HEK293T (cell line): Measurements from ENCODE around the gene SUN3.

ENCODE experiments used
- CTCF ChIA-PET: fragments of 350-600 bp; formaldehyde crosslinking; extraction: SDS; loops from one replicate; lab custom pipeline; 2021; ENCODE audit warnings: antibody characterized with exemption, inconsistent platforms; lab: Yijun Ruan, JAX
- POLR2A ChIA-PET: fragments of 350-600 bp; formaldehyde crosslinking; extraction: SDS; loops from one replicate; lab custom pipeline; 2020; ENCODE audit warnings: antibody characterized with exemption, inconsistent platforms; lab: Yijun Ruan, JAX
- DNase-seq: peaks from one replicate; pipeline ENCODE4 v3.0.0; 2012; ENCODE audit warnings: mixed read lengths; ENCODE audit errors: extremely low spot score
- ARNT ChIP-seq: fragments of 450-650 bp; IDR thresholded peaks from 2 replicates; pipeline ENCODE4 v1.6.1; 2017; ENCODE audit warnings: mild to moderate bottlenecking
- BHLHE40 ChIP-seq: fragments of 450-650 bp; IDR thresholded peaks from 2 replicates; pipeline ENCODE4 v1.6.1; 2016; ENCODE audit warnings: mild to moderate bottlenecking, moderate library complexity, borderline replicate concordance
- CTBP1 ChIP-seq: fragments of 450-650 bp; IDR thresholded peaks from 2 replicates; pipeline ENCODE4 v1.6.1; 2016; ENCODE audit warnings: borderline replicate concordance
- ELF4 ChIP-seq: fragments of 450-650 bp; IDR thresholded peaks from 2 replicates; pipeline ENCODE4 v1.6.1; 2017; ENCODE audit warnings: antibody characterized with exemption
- FOXA1 ChIP-seq: fragments of 450-650 bp; IDR thresholded peaks from 2 replicates; pipeline ENCODE4 v1.6.1; 2016; ENCODE audit warnings: mild to moderate bottlenecking
- FOXK2 ChIP-seq: fragments of 450-650 bp; IDR thresholded peaks from 2 replicates; pipeline ENCODE4 v1.6.1; 2016; ENCODE audit warnings: mild to moderate bottlenecking
- FOXM1 ChIP-seq: fragments of 450-650 bp; IDR thresholded peaks from 2 replicates; pipeline ENCODE4 v1.6.1; 2017; ENCODE audit warnings: mild to moderate bottlenecking, borderline replicate concordance
- HDGF ChIP-seq: fragments of 450-650 bp; IDR thresholded peaks from 2 replicates; pipeline ENCODE4 v1.6.1; 2017; ENCODE audit warnings: antibody characterized with exemption, borderline replicate concordance
- L3MBTL2 ChIP-seq: fragments of 450-650 bp; conservative IDR thresholded peaks from 2 replicates; pipeline ENCODE4 v1.6.1; 2016; ENCODE audit warnings: mild to moderate bottlenecking
- LEF1 ChIP-seq: fragments of 450-650 bp; IDR thresholded peaks from 2 replicates; pipeline ENCODE4 v1.6.1; 2017; ENCODE audit warnings: mild to moderate bottlenecking, borderline replicate concordance
- NFRKB ChIP-seq: fragments of 450-650 bp; IDR thresholded peaks from 2 replicates; pipeline ENCODE4 v1.6.1; 2016; ENCODE audit warnings: mild to moderate bottlenecking, moderate library complexity
- PKNOX1 ChIP-seq: fragments of 450-650 bp; IDR thresholded peaks from 2 replicates; pipeline ENCODE4 v1.6.1; 2016
- SP1 ChIP-seq: fragments of 450-650 bp; IDR thresholded peaks from 2 replicates; pipeline ENCODE4 v1.6.1; 2017
- SUZ12 ChIP-seq: fragments of 450-650 bp; IDR thresholded peaks from 2 replicates; pipeline ENCODE4 v1.6.1; 2016; ENCODE audit warnings: mild to moderate bottlenecking
- TARDBP ChIP-seq: fragments of 450-650 bp; IDR thresholded peaks from 2 replicates; pipeline ENCODE4 v1.6.1; 2016
- ZNF384 ChIP-seq: fragments of 450-650 bp; IDR thresholded peaks from 2 replicates; pipeline ENCODE4 v1.6.1; 2016

Gene SUN3

GRCh38 chr7:47941136-47941844 is 87.6 kb downstream of the SUN3 start:
- ChIA-PET CTCF (no interaction called here), POLR2A (no interaction called here)
- no peak for DNase-seq
- TF ChIP-seq FOXA1 (no peak), BHLHE40 (no peak), SP1 (no peak), HDGF (no peak), NFRKB (no peak)

GRCh38 chr7:47940088-47941013 is 88.6 kb downstream of the SUN3 start:
- POLR2A ChIA-PET: no interaction called here

GRCh38 chr7:47939425-47940036 is 89.4 kb downstream of the SUN3 start:
- no peak for TF ChIP-seq FOXA1
- no peak for TF ChIP-seq NFRKB
- no peak for TF ChIP-seq ARNT
- TF ChIP-seq TARDBP: no peak
- TF ChIP-seq ZNF384: no peak
- TF ChIP-seq CTBP1: no peak
- TF ChIP-seq SUZ12: no peak
- TF ChIP-seq ELF4: no peak
- no peak for TF ChIP-seq HDGF
- no peak for TF ChIP-seq LEF1
- no peak for TF ChIP-seq FOXK2
- no peak for TF ChIP-seq L3MBTL2
- CTCF ChIA-PET: no interaction called here
- POLR2A ChIA-PET: no interaction called here
- no peak for DNase-seq

More at GRCh38 chr7:47940088-47941013, 88.6 kb downstream of the SUN3 start:
- no peak for DNase-seq
- TF ChIP-seq SP1: no peak
- no peak for TF ChIP-seq PKNOX1
- no peak for TF ChIP-seq ZNF384
- CTCF ChIA-PET: no interaction called here

GRCh38 chr7:47938574-47939165 is 90.2 kb downstream of the SUN3 start:
- CTCF ChIA-PET: interaction anchor here (0.6 kb wide), 1 partner anchor 88 kb away, joined by 4 read pairs; no protein-coding TSS in a partner anchor
- POLR2A ChIA-PET: no interaction called here
- DNase-seq: no peak
- TF ChIP-seq FOXM1 (no peak), NFRKB (no peak), SUZ12 (no peak), TARDBP (no peak), HDGF (no peak)

GRCh38 chr7:47937711-47938573 is 91.0 kb downstream of the SUN3 start:
- TF ChIP-seq SUZ12: no peak
- TF ChIP-seq FOXA1: no peak
- no peak for TF ChIP-seq LEF1
- TF ChIP-seq FOXM1: no peak
- no peak for TF ChIP-seq TARDBP
- TF ChIP-seq ELF4: no peak
- no peak for TF ChIP-seq SP1
- TF ChIP-seq BHLHE40: no peak
- no peak for TF ChIP-seq PKNOX1
- TF ChIP-seq FOXK2: no peak
- TF ChIP-seq NFRKB: no peak
- no peak for TF ChIP-seq CTBP1
- no peak for TF ChIP-seq L3MBTL2
- no peak for TF ChIP-seq ARNT
- no peak for TF ChIP-seq HDGF
- no peak for TF ChIP-seq ZNF384
- ChIA-PET CTCF (no interaction called here), POLR2A (no interaction called here)
- DNase-seq: no peak
